K562 (cell line): Measurements from ENCODE around the gene ZMYND19. TPM values are rescaled to one million over a fixed set of nuclear protein-coding genes. Genes with fewer than 3 reads are reported as not detected.

Experiments
- ATF3 ChIP-seq, 2 experiments: fragments of 450-650 bp in 1 of 2; sonication (generic) in 1 of 2; formaldehyde crosslinking in 1 of 2; IDR thresholded peaks in 1 of 2; conservative IDR thresholded peaks in 1 of 2; 2 replicates each; pipeline versions ENCODE4 v1.6.1 to v1.8.1; 2016 to 2023; ENCODE audit warnings: mild to moderate bottlenecking in 2 of 2, moderate library complexity in 2 of 2, inconsistent platforms in 1 of 2, missing genetic modification reagents in 1 of 2
- CHD2 ChIP-seq: IDR thresholded peaks from 2 replicates; pipeline ENCODE4 v1.6.1; 2011; ENCODE audit warnings: low read depth, low read length
- ESRRA ChIP-seq: fragments of 450-650 bp; IDR thresholded peaks from 2 replicates; pipeline ENCODE4 v1.6.1; 2014; ENCODE audit warnings: low read depth, mild to moderate bottlenecking, moderate library complexity, borderline replicate concordance
- HEY1 ChIP-seq: fragments of 250-450 bp; sonication (Bioruptor Pico); IDR thresholded peaks from 2 replicates; pipeline ENCODE4 v1.5.0; 2020; ENCODE audit warnings: mild to moderate bottlenecking, moderate library complexity, borderline replicate concordance
- MTA1 ChIP-seq: fragments of 450-650 bp; IDR thresholded peaks from 2 replicates; pipeline ENCODE4 v1.6.1; 2017; ENCODE audit warnings: borderline replicate concordance
- NFE2 ChIP-seq: IDR thresholded peaks from 2 replicates; pipeline ENCODE4 v1.6.1; 2014; ENCODE audit warnings: antibody characterized with exemption, low read depth
- NFIX ChIP-seq: fragments of 250-450 bp; sonication (Bioruptor Pico); IDR thresholded peaks from 2 replicates; pipeline ENCODE4 v1.4.0; 2020; ENCODE audit warnings: low read depth, mild to moderate bottlenecking, moderate library complexity
- NUFIP1 ChIP-seq: fragments of 450-650 bp; IDR thresholded peaks from 2 replicates; pipeline ENCODE4 v1.6.1; 2018; ENCODE audit not compliant: partially characterized antibody
- PHB2 ChIP-seq: fragments of 450-650 bp; IDR thresholded peaks from 2 replicates; pipeline ENCODE4 v1.6.1; 2017; ENCODE audit warnings: low read depth
- RBM22 ChIP-seq: fragments of 200-400 bp; formaldehyde crosslinking; IDR thresholded peaks from 2 replicates; pipeline ENCODE4 v1.6.1; 2018; ENCODE audit warnings: low read length, low read depth; ENCODE audit not compliant: poor library complexity, severe bottlenecking
- SFPQ ChIP-seq: fragments of 200-400 bp; formaldehyde crosslinking; IDR thresholded peaks from 2 replicates; pipeline ENCODE4 v1.6.1; 2017; ENCODE audit warnings: mild to moderate bottlenecking, low read depth, low read length, moderate library complexity
- SIN3B ChIP-seq: fragments of 450-650 bp; IDR thresholded peaks from 2 replicates; pipeline ENCODE4 v1.6.1; 2017; ENCODE audit warnings: low read depth, mild to moderate bottlenecking, moderate library complexity
- SOX6 ChIP-seq: fragments of 450-650 bp; IDR thresholded peaks from 2 replicates; pipeline ENCODE4 v1.6.1; 2014; ENCODE audit warnings: mild to moderate bottlenecking
- TCFL5 ChIP-seq: fragments of 250-450 bp; sonication (Bioruptor Pico); conservative IDR thresholded peaks from 2 replicates; pipeline ENCODE4 v1.6.1; 2021; ENCODE audit warnings: mild to moderate bottlenecking, moderate library complexity, matching md5 sums
- TRIM25 ChIP-seq: fragments of 450-650 bp; IDR thresholded peaks from 2 replicates; pipeline ENCODE4 v1.7.0; 2016; ENCODE audit warnings: borderline replicate concordance
- ZBTB26 ChIP-seq: fragments of 450-650 bp; formaldehyde crosslinking; IDR thresholded peaks from 2 replicates; pipeline ENCODE4 v1.4.0; 2022; ENCODE audit warnings: missing genetic modification characterization
- ZNF436 ChIP-seq: fragments of 250-450, 450-650 bp; sonication (Bioruptor Pico); formaldehyde crosslinking; IDR thresholded peaks from 2 replicates; pipeline ENCODE4 v1.7.0; 2020; ENCODE audit warnings: mild to moderate bottlenecking
- ZNF511 ChIP-seq: sonication (generic); formaldehyde crosslinking; IDR thresholded peaks from 2 replicates; pipeline ENCODE4 v1.8.0; 2022; ENCODE audit warnings: mild to moderate bottlenecking, missing genetic modification reagents
- ZNF583 ChIP-seq: fragments of 250-450 bp; sonication (Bioruptor Pico); IDR thresholded peaks from 2 replicates; pipeline ENCODE4 v1.4.0; 2020
- ZNF717 ChIP-seq: fragments of 250-450 bp; sonication (Bioruptor Pico); IDR thresholded peaks from 2 replicates; pipeline ENCODE4 v1.5.0; 2021
- polyA plus RNA-seq, 8 experiments: library from polyadenylated mRNA; depleted of rRNA in 4 of 8; stranded (reverse) in 5 of 8; unstranded in 3 of 8; fragments of >200 nt; fragmentation: Nextera tagmentation in 2 of 8; fragmentation: Illumina TruSeq in 1 of 8; extraction: Ambion mirVana in 2 of 8; extraction: Trizol in 1 of 8; gene quantifications; 2 replicates each; pipeline versions ENCODE4 v1.2.1 to v1.2.3, GENCODE V29; 2011 to 2014; ENCODE audit warnings: inconsistent platforms in 1 of 8, missing spikeins in 1 of 8
- total RNA-seq, 7 experiments: library from RNA; depleted of rRNA in 6 of 7; stranded (reverse); fragments of >200 nt in 6 of 7; fragmentation: Illumina TruSeq in 2 of 7; extraction: Trizol in 2 of 7; gene quantifications; 2 replicates each; pipeline versions ENCODE4 v1.2.1 to v1.2.3, GENCODE V29; 2011 to 2021; ENCODE audit warnings: low replicate concordance in 1 of 7

ZMYND19 gene
- total and polyA plus RNA-seq, 9 of the 15 experiments (the other 6 are each of a cell fraction or from before 2014, with no cell fraction given), result 1.0 to 86.7 (median 44.0) TPM

- TF ChIP-seq NFE2 (no peak), SOX6 (0 out of 2 replicates have a peak, but pooled peaks have one; percentile 16), ZNF583 (CRISPR knock-in tag) (no peak), TRIM25 (no peak), ZNF436 (no peak), ZNF511 (CRISPR knock-in tag) (no peak), TCFL5 (CRISPR knock-in tag) (no peak), NFIX (CRISPR knock-in tag) (no peak), RBM22 (no peak), CHD2 (no peak), SFPQ (no peak), ZBTB26 (CRISPR knock-in tag) (no peak), MTA1 (no peak), SIN3B (peak; percentile 53; the same call in 1 of the 2 replicates), HEY1 (CRISPR knock-in tag) (no peak), ZNF717 (CRISPR knock-in tag) (no peak), NUFIP1 (no peak), ATF3 (IDR thresholded peaks at IDR 0.05) (no peak), ATF3 (CRISPR knock-in tag; conservative IDR thresholded peaks at IDR 0.05) (no peak), ESRRA (0 out of 2 replicates have a peak, but pooled peaks have one; percentile 15), PHB2 (no peak)
Observed at GRCh38 chr9:137605121-137606004, 15.1 kb upstream of the ZMYND19 start, which contains the start of gene ARRDC1 (continued).
